H1 (cell line): ENCODE data around the gene ARSB. TPM values are rescaled to one million over a fixed set of nuclear protein-coding genes. Genes with fewer than 3 reads are reported as not detected.

Source experiments
- BCL11A ChIP-seq, 2 experiments: IDR thresholded peaks; one replicate each; pipeline ENCODE4 v1.6.1; 2011; ENCODE audit warnings: low read depth in 2 of 2, low read length in 2 of 2, mild to moderate bottlenecking in 2 of 2
- CBX5 ChIP-seq: fragments of 300-800, 300-1000 bp; sonication (generic); IDR thresholded peaks from 2 replicates; pipeline ENCODE4 v1.7.1; 2016; ENCODE audit warnings: antibody characterized with exemption, low read length, low read depth
- E2F6 ChIP-seq: IDR thresholded peaks from 2 replicates; pipeline ENCODE4 v1.6.1; 2012; ENCODE audit warnings: inconsistent platforms
- EP300 ChIP-seq, 2 experiments: IDR thresholded peaks; 1 replicate in 1 of 2; 2 replicates in 1 of 2; pipeline ENCODE4 v1.6.1; 2011 to 2012; ENCODE audit warnings: low read depth in 2 of 2, low read length in 2 of 2, mild to moderate bottlenecking in 2 of 2, borderline replicate concordance in 1 of 2, inconsistent platforms in 1 of 2, moderate library complexity in 1 of 2
- POLR2A ChIP-seq, 2 experiments: IDR thresholded peaks; 1 replicate in 1 of 2; 2 replicates in 1 of 2; pipeline ENCODE4 v1.6.1; 2011; ENCODE audit warnings: low read depth in 2 of 2, low read length in 2 of 2, mild to moderate bottlenecking in 2 of 2; ENCODE audit errors: control extremely low read depth in 1 of 2
- SUZ12 ChIP-seq: fragments of 200-600 bp; sonication (generic); IDR thresholded peaks from 2 replicates; pipeline ENCODE4 v1.6.1; 2012; ENCODE audit warnings: mild to moderate bottlenecking, inconsistent platforms, low read length, moderate library complexity, mixed read lengths
- TCF12 ChIP-seq: IDR thresholded peaks from 2 replicates; pipeline ENCODE4 v1.6.1; 2011; ENCODE audit warnings: low read depth, mild to moderate bottlenecking, low read length
- polyA plus RNA-seq, 7 experiments: library from polyadenylated mRNA; depleted of rRNA in 3 of 7; stranded (reverse) in 5 of 7; unstranded in 2 of 7; fragments of >200 nt in 5 of 7; fragments of 200-250 nt in 2 of 7; gene quantifications; 1 replicate in 5 of 7; 2 replicates in 1 of 7; 4 replicates in 1 of 7; pipeline versions ENCODE4 v1.2.1 to v1.2.3, GENCODE V29; 2011 to 2013; ENCODE audit warnings: missing spikeins in 2 of 7, mixed read lengths in 2 of 7
- total RNA-seq: library from RNA; stranded (reverse); fragmentation: NEBNext Ultra II Directional; extraction: Animal tissue kit (Norgen Biotek cat#: 25700); gene quantifications from 2 replicates; pipeline ENCODE4 v1.2.1, GENCODE V29; 2021
- TF ChIP-seq, protein P1 (sequence below): fragments of 300-600 bp; sonication (generic); IDR thresholded peaks from 2 replicates; pipeline ENCODE4 v1.7.1; 2012; ENCODE audit warnings: low read length, moderate library complexity, mild to moderate bottlenecking, inconsistent platforms; ENCODE audit not compliant: insufficient replicate concordance

Gene ARSB
- total and polyA plus RNA-seq, 2 of the 8 experiments (the other 6 are each of a cell fraction or from before 2014, with no cell fraction given) = 6.4 to 13.9 TPM

DNA sequence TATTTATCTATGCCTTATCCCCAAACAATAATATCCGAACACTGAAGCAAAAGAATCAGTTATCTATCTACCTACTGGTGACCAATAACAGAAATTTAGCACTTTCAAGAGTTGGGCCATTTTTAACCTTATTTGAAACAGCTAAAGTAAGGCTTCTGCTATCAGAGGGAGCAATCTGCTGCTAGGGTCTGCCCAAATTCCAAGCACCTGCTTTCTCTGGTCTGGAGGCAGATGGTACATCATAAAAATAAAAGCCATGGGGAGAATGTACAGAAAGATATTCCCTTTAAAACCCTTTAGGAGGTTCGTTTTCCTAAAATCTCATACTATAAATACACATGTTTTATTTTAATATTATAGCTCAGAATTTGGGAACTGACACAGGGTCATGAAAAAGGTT lies 37.7 kb upstream of the ARSB start (continued):
- TF ChIP-seq, protein P1, sequence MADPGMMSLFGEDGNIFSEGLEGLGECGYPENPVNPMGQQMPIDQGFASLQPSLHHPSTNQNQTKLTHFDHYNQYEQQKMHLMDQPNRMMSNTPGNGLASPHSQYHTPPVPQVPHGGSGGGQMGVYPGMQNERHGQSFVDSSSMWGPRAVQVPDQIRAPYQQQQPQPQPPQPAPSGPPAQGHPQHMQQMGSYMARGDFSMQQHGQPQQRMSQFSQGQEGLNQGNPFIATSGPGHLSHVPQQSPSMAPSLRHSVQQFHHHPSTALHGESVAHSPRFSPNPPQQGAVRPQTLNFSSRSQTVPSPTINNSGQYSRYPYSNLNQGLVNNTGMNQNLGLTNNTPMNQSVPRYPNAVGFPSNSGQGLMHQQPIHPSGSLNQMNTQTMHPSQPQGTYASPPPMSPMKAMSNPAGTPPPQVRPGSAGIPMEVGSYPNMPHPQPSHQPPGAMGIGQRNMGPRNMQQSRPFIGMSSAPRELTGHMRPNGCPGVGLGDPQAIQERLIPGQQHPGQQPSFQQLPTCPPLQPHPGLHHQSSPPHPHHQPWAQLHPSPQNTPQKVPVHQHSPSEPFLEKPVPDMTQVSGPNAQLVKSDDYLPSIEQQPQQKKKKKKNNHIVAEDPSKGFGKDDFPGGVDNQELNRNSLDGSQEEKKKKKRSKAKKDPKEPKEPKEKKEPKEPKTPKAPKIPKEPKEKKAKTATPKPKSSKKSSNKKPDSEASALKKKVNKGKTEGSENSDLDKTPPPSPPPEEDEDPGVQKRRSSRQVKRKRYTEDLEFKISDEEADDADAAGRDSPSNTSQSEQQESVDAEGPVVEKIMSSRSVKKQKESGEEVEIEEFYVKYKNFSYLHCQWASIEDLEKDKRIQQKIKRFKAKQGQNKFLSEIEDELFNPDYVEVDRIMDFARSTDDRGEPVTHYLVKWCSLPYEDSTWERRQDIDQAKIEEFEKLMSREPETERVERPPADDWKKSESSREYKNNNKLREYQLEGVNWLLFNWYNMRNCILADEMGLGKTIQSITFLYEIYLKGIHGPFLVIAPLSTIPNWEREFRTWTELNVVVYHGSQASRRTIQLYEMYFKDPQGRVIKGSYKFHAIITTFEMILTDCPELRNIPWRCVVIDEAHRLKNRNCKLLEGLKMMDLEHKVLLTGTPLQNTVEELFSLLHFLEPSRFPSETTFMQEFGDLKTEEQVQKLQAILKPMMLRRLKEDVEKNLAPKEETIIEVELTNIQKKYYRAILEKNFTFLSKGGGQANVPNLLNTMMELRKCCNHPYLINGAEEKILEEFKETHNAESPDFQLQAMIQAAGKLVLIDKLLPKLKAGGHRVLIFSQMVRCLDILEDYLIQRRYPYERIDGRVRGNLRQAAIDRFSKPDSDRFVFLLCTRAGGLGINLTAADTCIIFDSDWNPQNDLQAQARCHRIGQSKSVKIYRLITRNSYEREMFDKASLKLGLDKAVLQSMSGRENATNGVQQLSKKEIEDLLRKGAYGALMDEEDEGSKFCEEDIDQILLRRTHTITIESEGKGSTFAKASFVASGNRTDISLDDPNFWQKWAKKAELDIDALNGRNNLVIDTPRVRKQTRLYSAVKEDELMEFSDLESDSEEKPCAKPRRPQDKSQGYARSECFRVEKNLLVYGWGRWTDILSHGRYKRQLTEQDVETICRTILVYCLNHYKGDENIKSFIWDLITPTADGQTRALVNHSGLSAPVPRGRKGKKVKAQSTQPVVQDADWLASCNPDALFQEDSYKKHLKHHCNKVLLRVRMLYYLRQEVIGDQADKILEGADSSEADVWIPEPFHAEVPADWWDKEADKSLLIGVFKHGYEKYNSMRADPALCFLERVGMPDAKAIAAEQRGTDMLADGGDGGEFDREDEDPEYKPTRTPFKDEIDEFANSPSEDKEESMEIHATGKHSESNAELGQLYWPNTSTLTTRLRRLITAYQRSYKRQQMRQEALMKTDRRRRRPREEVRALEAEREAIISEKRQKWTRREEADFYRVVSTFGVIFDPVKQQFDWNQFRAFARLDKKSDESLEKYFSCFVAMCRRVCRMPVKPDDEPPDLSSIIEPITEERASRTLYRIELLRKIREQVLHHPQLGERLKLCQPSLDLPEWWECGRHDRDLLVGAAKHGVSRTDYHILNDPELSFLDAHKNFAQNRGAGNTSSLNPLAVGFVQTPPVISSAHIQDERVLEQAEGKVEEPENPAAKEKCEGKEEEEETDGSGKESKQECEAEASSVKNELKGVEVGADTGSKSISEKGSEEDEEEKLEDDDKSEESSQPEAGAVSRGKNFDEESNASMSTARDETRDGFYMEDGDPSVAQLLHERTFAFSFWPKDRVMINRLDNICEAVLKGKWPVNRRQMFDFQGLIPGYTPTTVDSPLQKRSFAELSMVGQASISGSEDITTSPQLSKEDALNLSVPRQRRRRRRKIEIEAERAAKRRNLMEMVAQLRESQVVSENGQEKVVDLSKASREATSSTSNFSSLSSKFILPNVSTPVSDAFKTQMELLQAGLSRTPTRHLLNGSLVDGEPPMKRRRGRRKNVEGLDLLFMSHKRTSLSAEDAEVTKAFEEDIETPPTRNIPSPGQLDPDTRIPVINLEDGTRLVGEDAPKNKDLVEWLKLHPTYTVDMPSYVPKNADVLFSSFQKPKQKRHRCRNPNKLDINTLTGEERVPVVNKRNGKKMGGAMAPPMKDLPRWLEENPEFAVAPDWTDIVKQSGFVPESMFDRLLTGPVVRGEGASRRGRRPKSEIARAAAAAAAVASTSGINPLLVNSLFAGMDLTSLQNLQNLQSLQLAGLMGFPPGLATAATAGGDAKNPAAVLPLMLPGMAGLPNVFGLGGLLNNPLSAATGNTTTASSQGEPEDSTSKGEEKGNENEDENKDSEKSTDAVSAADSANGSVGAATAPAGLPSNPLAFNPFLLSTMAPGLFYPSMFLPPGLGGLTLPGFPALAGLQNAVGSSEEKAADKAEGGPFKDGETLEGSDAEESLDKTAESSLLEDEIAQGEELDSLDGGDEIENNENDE = no peak
- TF ChIP-seq SUZ12 (no peak), CBX5 (no peak), POLR2A (IDR thresholded peaks at IDR 0.05; ENCODE audit: control extremely low read depth in 1 of 2, low read depth in 2 of 2, low read length in 2 of 2) (no peak), EP300 (IDR thresholded peaks at IDR 0.05; ENCODE audit: borderline replicate concordance in 1 of 2, low read depth in 2 of 2, low read length in 2 of 2) (no peak), BCL11A (IDR thresholded peaks at IDR 0.05; ENCODE audit: low read depth in 2 of 2, low read length in 2 of 2) (no peak), E2F6 (no peak), TCF12 (no peak)
